GM12892 (cell line): Measurements from ENCODE around the gene TMEM232.

Experiments used
- POLR2A ChIP-seq: IDR thresholded peaks from 2 replicates; pipeline ENCODE4 v1.6.1; 2011; ENCODE audit warnings: low read depth, low read length, control low read depth
- POLR2AphosphoS5 ChIP-seq: IDR thresholded peaks from 2 replicates; pipeline ENCODE4 v1.6.1; 2011; ENCODE audit warnings: low read depth, low read length, control low read depth

DNA sequence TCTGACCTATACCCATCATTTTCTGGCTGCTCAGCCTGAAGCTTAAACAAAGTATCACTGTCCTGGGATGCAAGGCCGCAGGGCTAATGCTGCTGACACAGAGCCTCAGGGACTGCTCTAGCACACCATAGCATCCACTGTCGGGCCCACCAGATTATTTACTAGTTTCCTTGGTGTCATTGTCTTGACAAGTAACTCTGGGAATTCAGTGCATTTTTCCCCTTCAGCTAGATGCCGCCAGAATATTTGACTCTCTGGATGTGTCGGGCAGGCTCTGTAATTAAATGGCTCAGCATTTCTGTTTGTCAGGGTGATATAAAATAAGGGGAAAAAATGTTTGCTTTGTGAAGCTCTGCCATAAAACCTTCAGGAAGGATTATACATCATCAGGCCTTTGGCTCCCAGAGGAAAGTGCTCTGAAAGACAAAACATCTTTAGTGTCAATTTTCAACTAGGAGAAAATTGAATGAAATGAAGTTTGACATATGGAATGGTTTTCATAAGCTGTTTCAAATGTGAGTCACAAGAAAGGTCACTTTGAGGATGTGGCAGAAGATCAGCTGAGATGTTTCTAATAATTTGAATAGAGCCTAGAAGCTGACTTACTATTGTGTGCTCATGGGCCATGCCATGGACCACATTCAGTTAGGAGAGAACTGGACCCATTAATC lies 350.1 kb downstream of the TMEM232 start:
- no peak for TF ChIP-seq POLR2AphosphoS5
- no peak for TF ChIP-seq POLR2A
